Ishikawa (cell line): ENCODE measurements around the gene GABRG3.

Experiments used
- CEBPB ChIP-seq: IDR thresholded peaks from 2 replicates; pipeline ENCODE4 v1.6.1; 2012
- CREB1 ChIP-seq: IDR thresholded peaks from 2 replicates; pipeline ENCODE4 v1.6.1; 2012; ENCODE audit warnings: low read depth
- EGR1 ChIP-seq: IDR thresholded peaks from 2 replicates; pipeline ENCODE4 v1.6.1; 2012
- EP300 ChIP-seq: IDR thresholded peaks from 2 replicates; pipeline ENCODE4 v1.6.1; 2012; ENCODE audit warnings: borderline replicate concordance
- FOXM1 ChIP-seq: IDR thresholded peaks from 2 replicates; pipeline ENCODE4 v1.6.1; 2012; ENCODE audit warnings: low read depth, borderline replicate concordance
- MAX ChIP-seq: IDR thresholded peaks from 2 replicates; pipeline ENCODE4 v1.6.1; 2012
- NFIC ChIP-seq: IDR thresholded peaks from 2 replicates; pipeline ENCODE4 v1.6.1; 2012
- RAD21 ChIP-seq: IDR thresholded peaks from 2 replicates; pipeline ENCODE4 v1.6.1; 2012; ENCODE audit warnings: low read depth
- REST ChIP-seq: IDR thresholded peaks from 2 replicates; pipeline ENCODE4 v1.6.1; 2012; ENCODE audit warnings: low read depth, mild to moderate bottlenecking
- TAF1 ChIP-seq: IDR thresholded peaks from 2 replicates; pipeline ENCODE4 v1.6.1; 2012; ENCODE audit warnings: low read depth, mild to moderate bottlenecking
- TCF12 ChIP-seq: IDR thresholded peaks from 2 replicates; pipeline ENCODE4 v1.6.1; 2012; ENCODE audit warnings: low read depth
- TEAD4 ChIP-seq: IDR thresholded peaks from 2 replicates; pipeline ENCODE4 v1.6.1; 2012
- USF1 ChIP-seq: IDR thresholded peaks from 2 replicates; pipeline ENCODE4 v1.6.1; 2012
- YY1 ChIP-seq: IDR thresholded peaks from 2 replicates; pipeline ENCODE4 v1.6.1; 2012; ENCODE audit warnings: low read depth
- ZBTB7A ChIP-seq: IDR thresholded peaks from 2 replicates; pipeline ENCODE4 v1.6.1; 2012; ENCODE audit warnings: low read depth

Gene GABRG3

GRCh38 chr15:27133249-27133648 is 162.3 kb downstream of the GABRG3 start:
- TF ChIP-seq ZBTB7A (no peak), USF1 (no peak), EP300 (no peak), FOXM1 (no peak), NFIC (no peak), MAX (no peak), TEAD4 (no peak), CEBPB (no peak), RAD21 (no peak), TCF12 (no peak), YY1 (no peak)

- no peak for TF ChIP-seq CEBPB
- TF ChIP-seq TAF1: no peak
- TF ChIP-seq USF1: no peak
- TF ChIP-seq TCF12: no peak
- no peak for TF ChIP-seq CREB1
- TF ChIP-seq MAX: no peak
- TF ChIP-seq EGR1: no peak
- no peak for TF ChIP-seq REST
- TF ChIP-seq EP300: no peak
- no peak for TF ChIP-seq ZBTB7A
- no peak for TF ChIP-seq FOXM1
- TF ChIP-seq TEAD4: no peak
- TF ChIP-seq YY1: no peak
- TF ChIP-seq RAD21: no peak
- no peak for TF ChIP-seq NFIC
Observed at GRCh38 chr15:27134481-27134880, 163.5 kb downstream of the GABRG3 start.

GRCh38 chr15:27135151-27135550 is 164.2 kb downstream of the GABRG3 start:
- TF ChIP-seq CEBPB (no peak), ZBTB7A (no peak), EGR1 (no peak), MAX (no peak), TCF12 (no peak), USF1 (no peak), REST (no peak), CREB1 (no peak), TAF1 (no peak), RAD21 (no peak), FOXM1 (no peak), EP300 (no peak), NFIC (no peak), TEAD4 (no peak), YY1 (no peak)

- TF ChIP-seq NFIC: no peak
Observed at GRCh38 chr15:27137127-27137526, 166.1 kb downstream of the GABRG3 start.

- TF ChIP-seq YY1 (no peak), TCF12 (no peak), USF1 (no peak), NFIC (no peak), RAD21 (no peak), EGR1 (no peak), ZBTB7A (no peak), CEBPB (no peak), MAX (no peak), EP300 (no peak), TAF1 (no peak), FOXM1 (no peak), REST (no peak), TEAD4 (no peak)
Observed at GRCh38 chr15:27165590-27165989, 194.6 kb downstream of the GABRG3 start.
